HG02588 (cell line): ENCODE data around the gene DYRK1A.

Source experiments
- ATAC-seq: cut with Tn5 transposase; IDR thresholded peaks from one replicate; pipeline ENCODE4 v1.9.1; 2021; ENCODE audit warnings: mild to moderate bottlenecking, moderate library complexity; ENCODE audit not compliant: unreplicated experiment

DYRK1A gene

DNA sequence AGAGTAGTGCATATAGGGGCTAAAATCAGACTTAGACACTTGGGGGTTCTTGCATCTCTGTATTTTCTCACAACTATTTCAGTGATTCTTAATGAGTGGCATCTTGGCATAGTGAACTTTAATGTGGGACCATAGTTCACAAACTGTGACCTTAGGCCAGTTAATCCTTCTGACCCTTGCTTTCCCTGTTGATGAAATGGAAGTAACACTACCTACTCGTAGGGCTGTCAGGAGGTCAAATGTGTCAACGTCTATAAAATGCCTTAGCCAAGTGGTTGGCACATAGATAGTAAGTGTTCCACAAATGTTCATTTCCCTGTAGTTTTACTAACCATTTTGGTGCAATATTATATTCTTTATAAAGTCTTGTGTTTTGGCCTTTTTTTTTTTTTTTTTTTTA is 49.4 kb downstream of the DYRK1A start:
- no peak for ATAC-seq

GRCh38 chr21:37416914-37417313 is 50.3 kb downstream of the DYRK1A start:
- ATAC-seq = no peak

DNA sequence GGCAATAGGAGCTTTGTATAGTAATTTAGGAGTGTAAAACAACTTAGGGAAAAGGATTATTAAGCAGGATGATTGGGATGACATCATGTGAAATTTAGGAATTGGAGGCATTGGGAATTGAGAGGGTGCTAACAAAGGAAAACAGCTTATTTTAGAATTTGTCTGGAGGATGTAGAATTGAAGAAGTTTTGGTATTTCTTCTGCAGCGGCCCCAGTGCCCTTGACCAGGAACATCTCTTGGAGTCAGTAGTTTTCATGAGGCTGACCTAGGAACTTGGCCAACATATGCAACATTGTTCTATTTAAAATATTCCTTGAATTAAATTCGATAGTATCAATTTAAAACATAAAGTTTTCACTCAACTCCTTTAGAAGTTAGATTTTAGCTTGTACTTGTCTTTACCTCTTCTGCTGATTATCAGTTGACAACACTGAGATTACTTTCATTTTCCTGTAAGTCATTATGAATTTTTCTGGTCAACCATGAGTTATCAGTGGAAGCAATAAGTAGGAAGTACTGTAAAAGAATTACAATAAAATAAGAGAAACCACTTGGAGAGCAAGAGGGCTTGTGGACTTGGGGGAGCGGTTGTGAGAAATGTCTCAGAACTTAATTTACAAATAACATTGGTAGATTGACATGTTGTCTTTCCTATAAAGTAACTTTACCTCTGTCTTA is 52.8 kb downstream of the DYRK1A start:
- ATAC-seq = no peak

- no peak for ATAC-seq
Observed at GRCh38 chr21:37421306-37421705, 54.7 kb downstream of the DYRK1A start.

DNA sequence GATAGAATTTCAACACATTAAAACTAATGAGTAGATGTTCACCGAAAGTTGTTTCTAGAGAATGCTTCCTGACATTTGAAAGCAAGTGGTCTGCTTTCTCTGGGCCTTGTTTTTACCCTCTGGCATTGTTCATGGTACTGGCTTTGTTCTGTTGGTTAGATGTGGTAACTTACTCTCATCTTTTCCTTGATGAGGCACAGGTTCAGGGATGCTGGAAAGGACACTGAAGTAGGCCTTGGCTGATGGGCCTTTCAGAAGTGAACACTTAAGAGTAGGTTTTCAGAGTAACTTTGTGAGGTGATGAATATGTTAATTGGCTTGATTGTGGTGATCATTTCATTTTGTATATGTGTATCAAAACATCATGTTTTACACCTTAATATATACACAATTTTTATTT is 55.8 kb downstream of the DYRK1A start:
- ATAC-seq = no peak

DNA sequence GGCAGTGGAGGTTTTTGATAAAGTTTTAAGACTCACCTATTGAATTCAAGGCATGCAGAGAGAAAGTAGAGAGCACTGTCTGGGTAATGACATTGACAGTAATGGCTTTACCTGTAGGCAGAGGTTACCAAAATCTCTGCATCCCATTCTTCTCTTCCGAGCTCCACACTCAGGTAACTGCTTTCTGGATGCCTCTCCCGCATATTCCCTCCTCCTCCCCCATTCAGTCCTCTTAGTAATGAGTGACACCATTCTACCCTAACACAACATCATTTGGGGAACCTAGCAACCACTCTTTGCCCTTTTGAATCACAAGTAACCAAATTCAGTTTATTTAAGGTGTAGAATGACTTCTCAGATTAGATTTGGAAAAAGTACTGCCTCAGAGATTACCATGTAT is 56.5 kb downstream of the DYRK1A start:
- ATAC-seq = no peak

DNA sequence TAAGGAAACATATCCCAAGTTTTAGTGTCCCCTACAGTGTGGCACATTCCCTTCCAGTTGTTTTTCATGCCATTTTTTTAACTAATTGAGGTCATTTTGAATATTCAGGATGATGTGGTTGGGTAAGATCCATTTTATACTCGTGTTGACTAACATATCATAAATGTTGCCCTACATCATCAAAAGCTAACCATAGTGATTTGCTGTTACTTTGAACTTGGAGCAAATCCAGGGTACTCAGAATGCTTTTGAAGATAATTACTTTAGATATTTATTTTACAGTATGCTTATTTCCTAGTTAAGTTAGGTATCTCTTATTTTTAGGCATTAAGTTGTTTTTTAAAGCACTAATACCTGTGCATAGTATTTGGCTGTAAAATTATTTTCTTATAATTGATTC is 57.8 kb downstream of the DYRK1A start:
- no peak for ATAC-seq

- no peak for ATAC-seq
Observed at GRCh38 chr21:37425001-37425400, 58.4 kb downstream of the DYRK1A start.

- ATAC-seq = no peak
Observed at GRCh38 chr21:37425684-37426083, 59.1 kb downstream of the DYRK1A start.

- ATAC-seq = no peak
Observed at GRCh38 chr21:37427221-37427620, 60.6 kb downstream of the DYRK1A start.

DNA sequence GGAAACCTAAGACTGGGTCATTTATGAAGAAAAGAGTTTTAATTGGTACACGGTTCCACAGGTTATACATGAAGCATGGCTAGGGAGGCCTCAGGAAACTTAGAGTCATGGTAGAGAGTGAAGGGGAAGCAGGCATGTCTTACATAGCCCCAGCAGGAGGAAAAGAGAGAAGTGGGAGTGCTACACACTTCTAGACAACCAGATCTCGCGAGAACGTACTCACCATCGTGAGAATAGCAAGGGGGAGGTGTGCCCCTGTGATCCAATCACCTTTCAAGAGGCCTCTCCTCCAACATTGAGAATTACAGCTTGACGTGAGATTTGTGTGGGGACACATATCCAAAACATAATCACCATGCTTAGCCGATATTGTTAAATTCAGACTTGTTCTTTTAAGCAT is 62.8 kb downstream of the DYRK1A start:
- ATAC-seq = no peak

- no peak for ATAC-seq
Observed at GRCh38 chr21:37430184-37430821, 63.7 kb downstream of the DYRK1A start.

DNA sequence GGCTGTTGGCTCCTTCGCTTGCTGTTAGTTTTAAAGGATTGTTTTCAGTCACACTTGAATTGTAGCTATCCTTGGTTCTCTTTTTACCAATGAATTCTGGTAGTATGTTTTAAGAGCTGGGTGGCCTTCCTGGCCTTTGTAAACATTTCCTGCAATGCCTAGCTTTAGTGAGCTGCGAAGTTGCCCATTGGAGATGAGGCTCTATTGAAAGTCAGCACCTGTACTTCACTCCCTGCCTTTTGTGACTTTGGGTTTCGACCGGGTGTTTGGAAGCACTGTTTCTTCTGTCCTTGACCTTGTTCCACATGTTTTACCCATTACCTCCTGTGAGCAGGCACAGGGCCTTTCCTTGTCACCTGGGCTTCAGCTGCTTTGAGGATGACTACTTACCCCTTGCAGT is 64.7 kb downstream of the DYRK1A start:
- ATAC-seq = no peak

DNA sequence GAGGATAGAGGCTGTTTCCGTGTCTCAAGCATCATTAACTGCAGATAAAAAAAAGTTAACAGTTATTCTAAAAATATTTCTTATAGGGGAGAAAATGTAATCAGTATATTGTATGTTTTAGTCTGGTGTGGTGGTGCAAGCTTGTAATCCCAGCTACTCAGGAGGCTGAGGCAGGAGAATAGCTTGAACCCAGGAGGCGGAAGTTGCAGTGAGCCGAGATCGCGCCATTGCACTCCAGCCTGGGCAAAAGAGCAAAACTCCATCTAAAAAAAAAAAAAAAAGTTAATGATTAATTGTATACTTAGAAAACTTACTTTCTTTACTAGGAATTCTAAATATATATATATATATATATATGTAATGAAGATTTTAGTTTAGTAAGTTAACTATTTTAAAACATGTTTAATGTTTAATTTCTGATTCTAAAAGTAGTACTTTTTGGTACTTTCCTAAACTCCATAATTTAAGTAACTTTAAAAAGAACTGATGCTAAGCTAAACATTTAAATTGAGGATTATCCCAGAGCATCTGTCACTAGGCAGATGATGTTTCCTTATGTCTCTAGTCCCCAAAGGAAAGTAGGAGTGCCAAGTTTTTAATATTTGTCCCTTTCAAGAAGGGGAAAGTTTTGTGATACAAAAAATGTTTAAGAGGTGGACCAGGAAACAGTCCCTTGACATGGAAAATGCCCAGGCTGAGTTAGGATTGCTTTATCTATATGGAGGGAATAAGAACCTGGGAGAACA is 66.3 kb downstream of the DYRK1A start:
- ATAC-seq = no peak

DNA sequence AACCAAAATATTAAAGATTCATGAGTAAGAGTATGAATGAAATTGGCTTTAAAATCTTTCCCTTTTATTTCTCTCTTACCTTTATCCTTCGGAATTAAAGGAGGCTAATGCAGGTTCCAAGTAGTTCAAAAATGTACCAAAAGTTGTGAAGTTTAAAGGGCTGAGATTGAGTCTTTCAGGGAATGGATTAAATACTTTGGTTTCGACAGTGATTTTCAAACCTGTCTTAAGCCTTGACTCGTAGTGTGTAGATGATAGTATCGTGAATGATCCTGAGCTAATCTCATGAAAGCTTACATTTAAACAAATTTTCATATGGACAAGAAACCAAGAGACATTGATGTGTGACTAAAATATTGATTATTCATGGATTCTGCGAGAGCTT is 66.9 kb downstream of the DYRK1A start:
- no peak for ATAC-seq

DNA sequence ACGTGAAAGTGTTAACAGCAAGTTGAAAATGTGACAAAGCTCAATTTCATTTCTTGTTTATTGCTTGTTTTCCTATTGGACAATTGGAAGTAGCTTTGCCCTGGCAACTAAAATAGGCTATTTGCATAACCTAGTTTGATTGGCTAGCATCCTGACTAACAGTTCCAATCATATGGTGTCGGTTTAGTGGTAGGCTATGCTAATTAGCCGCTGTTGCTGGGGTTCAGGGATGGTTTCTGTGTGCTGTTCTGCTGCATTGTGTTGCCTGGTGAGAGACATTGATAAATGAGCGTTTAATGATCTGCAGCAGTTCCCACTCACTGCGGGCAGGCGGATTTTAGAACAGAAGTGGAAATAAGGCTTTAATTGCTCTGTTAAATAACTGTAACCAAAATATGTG is 68.5 kb downstream of the DYRK1A start:
- no peak for ATAC-seq

GRCh38 chr21:37435711-37436110 is 69.1 kb downstream of the DYRK1A start:
- no peak for ATAC-seq

GRCh38 chr21:37436174-37436573 is 69.6 kb downstream of the DYRK1A start:
- ATAC-seq = no peak

GRCh38 chr21:37437376-37438080 is 71.0 kb downstream of the DYRK1A start:
- no peak for ATAC-seq

GRCh38 chr21:37443683-37444082 is 77.1 kb downstream of the DYRK1A start:
- ATAC-seq = no peak

GRCh38 chr21:37445228-37445627 is 78.7 kb downstream of the DYRK1A start:
- ATAC-seq = no peak

GRCh38 chr21:37446552-37446951 is 80.0 kb downstream of the DYRK1A start:
- no peak for ATAC-seq
